ENCODE results near the gene HCST. TPM values are rescaled to one million over a fixed set of nuclear protein-coding genes. Genes with fewer than 3 reads are reported as not detected.
A peak's percentile ranks its signal among the peaks of the same experiment; 100 is the strongest.
"Not testable (repeated sequence)": the region's sequence is repeated elsewhere in the genome, so short reads cannot be mapped to it uniquely, and the experiment has no call there.

HCST gene
- total RNA-seq, 4 donors from 2014 or later, result 1.2 to 1.5 TPM; not detected in 2

- in situ Hi-C loops (cut with MboI; ENCODE audit: low sequenced_read_pairs in 4 of 4), result no loop called here
- H3K27me3 ChIP-seq, result peaks cover 36 to 54% (median 37%) of the 10 kb centered on the region in 3 donors
- H3K4me3 ChIP-seq, result peak overlapping the region in 3 of 4 donors; percentile 40 to 50 (median 44)
- no peaks in the 10 kb centered on the region for H3K9me3 ChIP-seq
- peaks cover 7 to 15% of the 10 kb centered on the region in 2 donors for H3K4me1 ChIP-seq
- no peak for ATAC-seq
- H3K36me3 ChIP-seq, result no peaks in the 10 kb centered on the region
- H3K27ac ChIP-seq, result no peak overlapping the region
- intact Hi-C loops (cut with DNase I; ENCODE audit: low total_unique reads), result no loop called here
- TF ChIP-seq CTCF (IDR thresholded peaks at IDR 0.05 in 4 of 5, conservative IDR thresholded peaks at IDR 0.05 in 1 of 5), result no peak
- TF ChIP-seq POLR2A (IDR thresholded peaks at IDR 0.05), result no peak
- no peak for DNase-seq
Observed at GRCh38 chr19:35869327-35870123, 32.8 kb upstream of the HCST start.

DNA sequence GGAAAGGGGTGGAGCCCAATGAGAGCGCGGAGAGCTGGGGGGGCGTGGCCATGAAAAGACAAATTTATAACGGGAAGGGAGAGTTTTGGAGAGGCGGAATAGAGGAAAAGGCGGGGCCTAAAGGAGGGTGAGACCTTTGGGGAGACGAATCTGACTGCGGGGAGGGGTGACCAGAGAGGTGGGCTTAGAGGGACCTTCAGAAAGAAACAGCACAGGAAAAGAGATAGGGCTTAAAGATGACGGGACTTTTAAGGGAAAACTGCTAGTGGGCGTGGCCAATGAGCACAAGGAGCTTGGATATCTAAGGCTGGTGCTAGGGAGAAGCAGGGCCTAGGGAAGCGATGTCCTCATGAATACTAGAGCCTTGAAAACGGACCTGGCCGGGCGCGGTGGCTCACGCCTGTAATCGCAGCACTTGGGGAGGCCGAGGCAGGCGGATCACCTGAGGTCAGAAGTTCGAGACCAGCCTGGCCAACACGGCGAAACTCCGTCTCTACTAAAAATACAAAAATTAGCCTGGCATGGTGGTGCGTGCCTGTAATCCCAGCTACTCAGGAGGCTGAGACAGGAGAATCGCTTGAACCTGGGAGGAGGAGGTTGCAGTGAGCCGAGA is 32.1 kb upstream of the HCST start:
- H3K36me3 ChIP-seq; ATAC-seq; H3K9me3 ChIP-seq; intact Hi-C loops (cut with DNase I; ENCODE audit: low total_unique reads); in situ Hi-C loops (cut with MboI; ENCODE audit: low sequenced_read_pairs in 4 of 4); H3K27ac ChIP-seq; DNase-seq: not testable (repeated sequence)
- Histone ChIP-seq H3K4me1 (peaks cover 7 to 15% of the 10 kb centered on the region in 2 donors), H3K27me3 (peaks cover 36 to 52% (median 37%) of the 10 kb centered on the region in 3 donors), H3K4me3 (peak overlapping the region in 2 of 4 donors; percentile 17 to 40)

- DNase-seq, result no peak
- no peak for TF ChIP-seq CTCF (IDR thresholded peaks at IDR 0.05 in 4 of 5, conservative IDR thresholded peaks at IDR 0.05 in 1 of 5)
- no peak for TF ChIP-seq POLR2A (IDR thresholded peaks at IDR 0.05)
- intact Hi-C loops (cut with DNase I; ENCODE audit: low total_unique reads) (no loop called here), in situ Hi-C loops (cut with MboI; ENCODE audit: low sequenced_read_pairs in 4 of 4) (no loop called here)
- ATAC-seq, result no peak
- Histone ChIP-seq H3K4me3 (no peak overlapping the region), H3K27ac (no peak overlapping the region), H3K4me1 (peaks cover 7 to 15% of the 10 kb centered on the region in 2 donors), H3K27me3 (peaks cover 36 to 46% (median 37%) of the 10 kb centered on the region in 3 donors), H3K36me3 (no peaks in the 10 kb centered on the region), H3K9me3 (no peaks in the 10 kb centered on the region)
Observed at GRCh38 chr19:35870798-35871197, 31.5 kb upstream of the HCST start.

DNA sequence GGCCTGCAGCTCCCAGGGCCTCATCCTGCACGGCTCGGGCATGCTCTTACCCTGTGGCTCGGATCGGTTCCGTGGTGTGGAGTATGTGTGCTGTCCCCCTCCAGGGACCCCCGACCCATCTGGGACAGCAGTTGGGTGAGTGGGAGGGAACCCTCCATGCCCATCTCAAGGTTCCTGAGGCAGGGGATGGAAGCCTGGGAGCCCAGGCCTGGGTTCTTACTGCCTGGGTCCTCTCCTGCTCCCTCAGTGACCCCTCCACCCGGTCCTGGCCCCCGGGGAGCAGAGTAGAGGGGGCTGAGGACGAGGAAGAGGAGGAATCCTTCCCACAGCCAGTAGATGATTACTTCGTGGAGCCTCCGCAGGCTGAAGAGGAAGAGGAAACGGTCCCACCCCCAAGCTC is 30.7 kb upstream of the HCST start:
- intact Hi-C loops (cut with DNase I; ENCODE audit: low total_unique reads) (no loop called here), in situ Hi-C loops (cut with MboI; ENCODE audit: low sequenced_read_pairs in 4 of 4) (no loop called here)
- Histone ChIP-seq H3K4me1 (peaks cover 7 to 15% of the 10 kb centered on the region in 2 donors), H3K4me3 (no peak overlapping the region), H3K27ac (no peak overlapping the region), H3K36me3 (no peaks in the 10 kb centered on the region), H3K27me3 (peaks cover 37 to 40% (median 37%) of the 10 kb centered on the region in 3 donors), H3K9me3 (no peaks in the 10 kb centered on the region)
- no peak for DNase-seq
- TF ChIP-seq POLR2A (IDR thresholded peaks at IDR 0.05), result no peak
- no peak for TF ChIP-seq CTCF (IDR thresholded peaks at IDR 0.05 in 4 of 5, conservative IDR thresholded peaks at IDR 0.05 in 1 of 5)
- ATAC-seq, result no peak

DNA sequence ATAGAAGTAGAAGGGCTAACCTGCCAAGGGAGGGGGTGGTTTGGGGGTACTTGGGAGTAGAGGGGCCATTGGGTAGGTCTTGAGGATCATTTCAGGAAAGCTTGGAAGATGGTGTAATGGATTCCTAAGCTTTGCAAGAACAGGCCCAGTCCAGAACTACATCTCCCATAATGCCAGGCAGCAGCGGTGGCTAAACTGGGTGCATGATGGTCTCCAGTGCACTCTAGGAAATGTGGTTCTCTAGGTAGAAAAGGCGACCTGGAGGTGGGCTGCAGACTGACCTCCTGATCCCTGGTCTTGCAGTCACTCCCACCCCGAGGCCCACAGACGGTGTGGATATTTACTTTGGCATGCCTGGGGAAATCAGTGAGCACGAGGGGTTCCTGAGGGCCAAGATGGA is 30.1 kb upstream of the HCST start:
- in situ Hi-C loops (cut with MboI; ENCODE audit: low sequenced_read_pairs in 4 of 4) (no loop called here), intact Hi-C loops (cut with DNase I; ENCODE audit: low total_unique reads) (no loop called here)
- Histone ChIP-seq H3K27me3 (peaks cover 37 to 39% (median 38%) of the 10 kb centered on the region in 3 donors), H3K4me3 (no peak overlapping the region), H3K27ac (no peak overlapping the region), H3K36me3 (no peaks in the 10 kb centered on the region), H3K9me3 (no peaks in the 10 kb centered on the region), H3K4me1 (peaks cover 7 to 15% of the 10 kb centered on the region in 2 donors)
- no peak for DNase-seq
- TF ChIP-seq POLR2A (IDR thresholded peaks at IDR 0.05), result no peak
- TF ChIP-seq CTCF (IDR thresholded peaks at IDR 0.05 in 4 of 5, conservative IDR thresholded peaks at IDR 0.05 in 1 of 5), result no peak
- no peak for ATAC-seq
